ENCODE data around the gene SELENON.

DNA sequence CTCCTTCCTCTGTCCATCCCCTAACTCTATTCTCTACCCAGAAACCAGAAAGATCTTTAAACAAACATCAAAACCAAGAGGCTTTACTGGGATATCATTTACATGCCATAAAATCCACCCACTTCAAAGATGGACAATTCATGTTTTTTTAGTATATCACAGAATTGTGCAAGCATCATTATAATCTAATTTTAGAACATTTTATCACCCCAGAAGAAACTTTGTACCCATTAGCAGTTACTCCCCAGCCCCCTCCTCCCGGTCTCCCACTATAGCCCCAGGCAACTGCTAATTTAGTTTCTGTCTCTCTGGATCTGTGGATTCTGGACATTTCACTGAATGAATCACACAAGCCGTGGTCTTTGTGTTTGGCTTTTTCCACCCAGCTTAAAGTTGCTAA, 4.8 kb upstream of the SELENON start:
- TF ChIP-seq POLR2A (IDR thresholded peaks at IDR 0.05; ENCODE audit: low read depth, low read length) = no peak
- no peak for TF ChIP-seq POLR2AphosphoS5 (IDR thresholded peaks at IDR 0.05; ENCODE audit: low read depth, low read length)
- TF ChIP-seq TAF1 (IDR thresholded peaks at IDR 0.05; ENCODE audit: borderline replicate concordance, low read depth, low read length) = no peak

Data from GM12892 (cell line).